ENCODE results near the gene MS4A5.

Gene MS4A5

DNA sequence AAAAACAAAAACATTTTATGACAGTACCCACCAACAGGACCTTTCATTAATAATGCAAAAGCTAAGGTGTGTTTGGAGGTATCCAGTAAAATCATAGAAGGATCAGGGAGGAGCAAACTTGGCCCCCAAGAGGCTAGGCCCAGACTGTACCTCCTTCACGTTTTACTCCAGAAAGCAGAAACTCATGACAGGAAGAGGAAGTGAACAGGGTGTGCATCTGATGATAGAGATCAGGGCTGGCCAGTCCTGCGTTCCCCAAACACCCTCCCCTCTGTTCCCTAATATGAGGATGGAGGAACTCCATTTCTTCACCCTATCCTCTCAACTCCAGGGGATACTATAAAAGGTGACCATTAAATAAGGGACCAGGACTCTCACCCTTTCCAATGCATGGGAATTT is 53.0 kb downstream of the MS4A5 start:
- no peak for DNase-seq (ENCODE audit: low spot score)

DNA sequence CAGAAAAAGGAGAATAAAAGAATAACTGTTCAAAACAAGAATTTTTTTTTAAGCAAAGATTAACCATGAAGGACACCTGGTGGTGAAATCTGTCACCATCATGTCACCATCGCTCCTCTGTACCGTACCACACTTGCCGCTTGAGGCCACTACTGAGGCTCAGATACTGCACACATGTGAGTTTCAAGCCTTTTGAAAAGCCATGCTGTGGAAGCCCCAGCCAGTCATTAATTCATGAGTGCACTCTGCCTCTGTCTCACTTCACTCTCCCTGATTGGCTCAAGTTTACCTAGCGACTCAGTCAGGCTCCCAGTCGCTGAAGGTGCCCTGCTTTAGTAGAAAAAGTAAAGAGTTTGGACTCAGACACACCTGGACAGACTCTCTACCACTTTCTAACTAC is 56.6 kb downstream of the MS4A5 start:
- no peak for DNase-seq (ENCODE audit: low spot score)

DNA sequence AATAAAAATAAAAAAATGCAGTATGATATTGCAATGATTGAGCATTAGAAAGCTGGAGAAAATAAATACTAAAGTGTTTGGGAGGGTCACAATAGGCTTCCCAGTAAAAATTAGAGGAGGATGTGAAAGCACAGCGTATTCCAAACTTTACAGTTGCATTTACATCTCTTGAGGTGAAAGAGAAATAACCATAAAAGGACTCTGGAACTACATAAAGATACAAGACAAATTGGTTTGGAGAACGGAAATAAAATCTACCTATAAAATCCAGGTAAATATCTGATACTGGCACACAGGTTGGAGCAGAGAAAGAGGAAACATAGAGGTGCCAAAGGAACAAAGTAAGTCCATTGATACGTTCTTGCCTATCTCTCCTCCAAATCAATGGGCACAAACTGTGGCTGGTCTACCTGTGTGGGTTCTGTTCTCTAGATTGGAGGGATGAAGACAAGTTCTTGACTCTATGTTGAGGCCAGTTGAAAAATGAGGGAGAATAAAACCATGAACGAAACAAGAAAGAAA is 63.2 kb downstream of the MS4A5 start, which contains the start of gene MS4A12:
TSS of gene MS4A12 (plus strand) at position 291 of the 522 bp plus-strand sequence. CDS start 4,541 bp downstream, outside the sequence.
- no peak for DNase-seq (ENCODE audit: low spot score)

DNA sequence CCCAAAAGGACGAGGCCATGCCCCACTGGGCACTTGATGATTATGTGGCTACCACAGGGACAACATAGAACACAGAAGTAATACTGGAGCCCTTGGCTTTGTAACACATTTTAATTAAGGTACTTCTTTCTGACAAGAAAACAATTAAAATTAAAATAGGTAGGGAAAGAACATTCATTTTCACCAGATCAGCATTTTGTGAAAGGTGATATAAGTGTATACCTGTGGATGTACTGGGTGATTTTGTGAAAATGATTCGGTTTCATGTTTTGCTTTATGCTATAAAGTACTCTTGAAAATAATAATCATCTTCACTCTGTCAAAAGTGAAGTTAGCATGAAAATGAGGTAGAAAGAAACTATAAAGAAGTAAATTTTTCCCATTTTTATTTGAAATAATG is 64.1 kb downstream of the MS4A5 start:
- no peak for DNase-seq (ENCODE audit: low spot score)
